ENCODE measurements around the gene SLF2. TPM values are rescaled to one million over a fixed set of nuclear protein-coding genes. Genes with fewer than 3 reads are reported as not detected.

SLF2 gene
- total and polyA plus RNA-seq, 2 of the 13 experiments (the other 11 are each of a cell fraction or from before 2014, with no cell fraction given), result 12.2 to 48.1 TPM

DNA sequence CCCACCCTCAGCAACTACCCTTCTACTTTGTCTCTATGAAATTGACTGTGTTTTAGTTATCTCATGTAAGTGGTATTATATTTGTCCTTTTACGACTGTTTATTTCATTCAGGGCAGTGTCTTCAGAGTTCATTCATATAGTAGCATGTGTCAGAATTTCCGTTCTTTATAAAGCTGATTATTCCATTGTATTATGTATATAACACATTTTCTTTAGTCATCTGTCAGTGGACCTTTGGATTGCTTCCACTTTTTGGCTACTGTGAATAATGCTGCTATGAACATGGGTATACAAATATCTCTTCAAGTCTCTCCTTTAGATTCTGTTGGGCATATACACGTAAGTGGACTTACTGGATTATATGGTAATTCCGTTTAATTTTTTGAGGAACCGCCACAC is 14.5 kb downstream of the SLF2 start:
- Histone ChIP-seq H3K36me3 (replicated peaks in 1 of 2; ENCODE audit: control insufficient read depth in 1 of 2, insufficient read depth in 2 of 2, low read length in 2 of 2) (peaks cover 10 to 65% of the 10 kb centered on the region in 2 experiments), H3K9me3 (ENCODE audit: low read length) (no peaks in the 10 kb centered on the region), H3K4me1 (ENCODE audit: insufficient read depth, low read length) (peaks cover 8% of the 10 kb centered on the region), H3K9ac (ENCODE audit: insufficient read depth, low read depth, low read length) (no peak overlapping the region), H4K20me1 (ENCODE audit: insufficient read depth, low read length) (no peaks in the 10 kb centered on the region), H3K4me2 (ENCODE audit: low read depth, low read length) (no peak overlapping the region), H3K27ac (ENCODE audit: extremely low read length, insufficient read depth, low read length) (no peak overlapping the region), H2AFZ (ENCODE audit: low read length) (no peak overlapping the region), H3K79me2 (ENCODE audit: insufficient read depth, low read length) (no peaks in the 10 kb centered on the region), H3K4me3 (replicated peaks in 1 of 3; ENCODE audit: insufficient read depth in 1 of 3, low read depth in 2 of 3, low read length in 3 of 3) (no peak overlapping the region), H3K27me3 (ENCODE audit: control insufficient read depth in 1 of 2, insufficient read depth in 2 of 2, low read length in 2 of 2) (no peaks in the 10 kb centered on the region)
- in situ Hi-C loops (cut with HindIII; ENCODE audit: extremely low pct_ligation_motif_present, low pct_unique_long_range_greater_than_20kb) (no loop called here), intact Hi-C loops (cut with micrococcal nuclease; ENCODE audit: unreplicated experiment) (no loop called here)
- ATAC-seq (no peak), FAIRE-seq (no peak), DNase-seq (ENCODE audit: low spot score) (no peak)
- TF ChIP-seq RBFOX2 (IDR thresholded peaks at IDR 0.05; ENCODE audit: low read depth, low read length), result 0 out of 2 replicates have a peak, but pooled peaks have one; percentile 9
- no peak for TF ChIP-seq ZNF44 (CRISPR knock-in tag; IDR thresholded peaks at IDR 0.05)
- TF ChIP-seq MBNL3 (CRISPR knock-in tag; conservative IDR thresholded peaks at IDR 0.05), result no peak
- TF ChIP-seq ZNF207 (IDR thresholded peaks at IDR 0.05; ENCODE audit: borderline replicate concordance), result no peak
- ChIA-PET POLR2A (no interaction called here), CTCF (ENCODE audit: low intra/inter-chr PET ratio, low total read pairs) (no interaction called here)
- no TSS peak for BruUV-seq (replicated peaks)
- WGBS (ENCODE audit: low lambda C conversion rate), result 95% methylated on average over 5 of the region's 5 CpGs

DNA sequence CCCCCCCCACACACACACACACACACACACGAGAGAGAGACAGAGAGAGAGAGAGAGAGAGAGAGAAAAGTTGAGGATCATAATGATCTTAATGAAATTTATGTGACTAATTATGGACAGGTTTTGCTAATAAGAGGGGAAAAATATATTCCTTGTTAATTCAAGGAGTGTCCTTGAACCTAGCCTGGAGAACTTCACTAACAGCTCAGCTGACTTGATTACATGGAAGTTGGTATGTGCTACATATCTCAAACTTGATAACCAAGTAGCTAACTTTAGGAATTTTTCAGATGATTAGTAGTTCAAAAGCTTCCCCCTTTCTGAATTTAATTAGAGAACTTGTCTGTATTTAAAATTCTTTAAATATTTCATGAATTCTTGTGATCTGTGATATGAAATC is 15.3 kb downstream of the SLF2 start:
- H3K27ac ChIP-seq (ENCODE audit: extremely low read length, insufficient read depth, low read length), result no peak overlapping the region
- no peaks in the 10 kb centered on the region for H3K79me2 ChIP-seq (ENCODE audit: insufficient read depth, low read length)
- H2AFZ ChIP-seq (ENCODE audit: low read length), result no peak overlapping the region
- FAIRE-seq, result no peak
- H3K9me3 ChIP-seq (ENCODE audit: low read length), result no peaks in the 10 kb centered on the region
- H3K4me2 ChIP-seq (ENCODE audit: low read depth, low read length), result no peak overlapping the region
- DNase-seq (ENCODE audit: low spot score), result no peak
- H3K36me3 ChIP-seq (replicated peaks in 1 of 2; ENCODE audit: control insufficient read depth in 1 of 2, insufficient read depth in 2 of 2, low read length in 2 of 2), result peaks cover 12 to 71% of the 10 kb centered on the region in 2 experiments
- peaks cover 8% of the 10 kb centered on the region for H3K4me1 ChIP-seq (ENCODE audit: insufficient read depth, low read length)
- intact Hi-C loops (cut with micrococcal nuclease; ENCODE audit: unreplicated experiment) (no loop called here), in situ Hi-C loops (cut with HindIII; ENCODE audit: extremely low pct_ligation_motif_present, low pct_unique_long_range_greater_than_20kb) (no loop called here)
- TF ChIP-seq SETDB1 (CRISPR knock-in tag; IDR thresholded peaks at IDR 0.05; ENCODE audit: borderline replicate concordance) (no peak), ZNF775 (CRISPR knock-in tag; IDR thresholded peaks at IDR 0.05; ENCODE audit: borderline replicate concordance) (no peak), SRY (CRISPR knock-in tag; IDR thresholded peaks at IDR 0.05) (no peak), MXI1 (IDR thresholded peaks at IDR 0.05; ENCODE audit: borderline replicate concordance, low read depth, low read length) (no peak), ZNF883 (CRISPR knock-in tag; IDR thresholded peaks at IDR 0.05; ENCODE audit: not compliant biosample characterization) (no peak), ZBTB7A (CRISPR knock-in tag; IDR thresholded peaks at IDR 0.05) (no peak), ZNF749 (CRISPR knock-in tag; IDR thresholded peaks at IDR 0.05; ENCODE audit: borderline replicate concordance) (no peak), FOXP4 (CRISPR knock-in tag; IDR thresholded peaks at IDR 0.05) (no peak), YEATS4 (CRISPR knock-in tag; IDR thresholded peaks at IDR 0.05; ENCODE audit: borderline replicate concordance) (no peak), ZNF788 (CRISPR knock-in tag; IDR thresholded peaks at IDR 0.05; ENCODE audit: borderline replicate concordance) (no peak), NFE2 (CRISPR knock-in tag; IDR thresholded peaks at IDR 0.05) (no peak)
- no peaks in the 10 kb centered on the region for H3K27me3 ChIP-seq (ENCODE audit: control insufficient read depth in 1 of 2, insufficient read depth in 2 of 2, low read length in 2 of 2)
- 81% methylated on average over 1 of the region's 1 CpG for WGBS (ENCODE audit: low lambda C conversion rate)
- ATAC-seq, result no peak
- H4K20me1 ChIP-seq (ENCODE audit: insufficient read depth, low read length), result no peaks in the 10 kb centered on the region
- ChIA-PET POLR2A (no interaction called here), CTCF (ENCODE audit: low intra/inter-chr PET ratio, low total read pairs) (no interaction called here)
- H3K4me3 ChIP-seq (replicated peaks in 1 of 3; ENCODE audit: insufficient read depth in 1 of 3, low read depth in 2 of 3, low read length in 3 of 3), result no peak overlapping the region
- H3K9ac ChIP-seq (ENCODE audit: insufficient read depth, low read depth, low read length), result no peak overlapping the region
- no TSS peak for BruUV-seq (replicated peaks)

Data from HepG2 (cell line).